Trophoblast cell (in vitro differentiated cells and primary cell): ENCODE data around the gene NRP2.

Experiments used
- DNase-seq, 2 donors: peaks; one replicate each; pipeline ENCODE4 v3.0.0-alpha.2; 2016
- H2AFZ ChIP-seq: 2 replicates; pipeline ENCODE4 v1.6.1; 2013; ENCODE audit warnings: low read length, moderate library complexity, mild to moderate bottlenecking; ENCODE audit not compliant: insufficient read depth, poor library complexity
- H2AK5ac ChIP-seq: 2 replicates; pipeline ENCODE4 v1.6.1; 2013; ENCODE audit warnings: mild to moderate bottlenecking, low read length
- H2BK120ac ChIP-seq: 2 replicates; pipeline ENCODE4 v1.6.1; 2013; ENCODE audit warnings: low read length, mild to moderate bottlenecking, moderate library complexity; ENCODE audit not compliant: insufficient read depth, poor library complexity
- H2BK12ac ChIP-seq: 2 replicates; pipeline ENCODE4 v1.6.1; 2013; ENCODE audit warnings: mild to moderate bottlenecking, low read length, moderate library complexity
- H2BK5ac ChIP-seq: 2 replicates; pipeline ENCODE4 v1.6.1; 2013; ENCODE audit warnings: low read length, low read depth, moderate library complexity, mild to moderate bottlenecking; ENCODE audit not compliant: poor library complexity
- H3K14ac ChIP-seq: 2 replicates; pipeline ENCODE4 v1.6.1; 2013; ENCODE audit warnings: mild to moderate bottlenecking, low read length
- H3K18ac ChIP-seq: 2 replicates; pipeline ENCODE4 v1.6.1; 2013; ENCODE audit warnings: mild to moderate bottlenecking, low read length
- H3K23ac ChIP-seq: 2 replicates; pipeline ENCODE4 v1.6.1; 2013; ENCODE audit warnings: low read length
- H3K27ac ChIP-seq: 2 replicates; pipeline ENCODE4 v1.5.1; 2013; ENCODE audit warnings: low read depth, mild to moderate bottlenecking, inconsistent platforms, low read length, moderate library complexity
- H3K27me3 ChIP-seq: 2 replicates; pipeline ENCODE4 v1.6.1; 2013; ENCODE audit warnings: inconsistent platforms, mild to moderate bottlenecking, low read length, moderate library complexity; ENCODE audit not compliant: insufficient read depth
- H3K36me3 ChIP-seq, 2 experiments: 1 replicate in 1 of 2; 2 replicates in 1 of 2; pipeline ENCODE4 v1.6.1; 2013; ENCODE audit warnings: low read length in 2 of 2, mild to moderate bottlenecking in 2 of 2, moderate library complexity in 1 of 2; ENCODE audit not compliant: insufficient read depth in 2 of 2, control insufficient read depth in 1 of 2
- H3K4ac ChIP-seq: 2 replicates; pipeline ENCODE4 v1.6.1; 2013; ENCODE audit warnings: low read depth, mild to moderate bottlenecking, low read length, moderate library complexity
- H3K4me1 ChIP-seq, 2 experiments: 1 replicate in 1 of 2; 2 replicates in 1 of 2; pipeline ENCODE4 v1.6.1; 2013; ENCODE audit warnings: low read length in 2 of 2, mild to moderate bottlenecking in 2 of 2, moderate library complexity in 1 of 2; ENCODE audit not compliant: insufficient read depth in 2 of 2, control insufficient read depth in 1 of 2
- H3K4me2 ChIP-seq: 2 replicates; pipeline ENCODE4 v1.6.1; 2013; ENCODE audit warnings: inconsistent platforms, mild to moderate bottlenecking, low read length, moderate library complexity
- H3K4me3 ChIP-seq: 2 replicates; pipeline ENCODE4 v1.5.1; 2013; ENCODE audit warnings: mild to moderate bottlenecking, low read depth, low read length, inconsistent platforms
- H3K79me1 ChIP-seq: one replicate; pipeline ENCODE4 v1.6.1; 2013; ENCODE audit warnings: low read length
- H3K79me2 ChIP-seq: 2 replicates; pipeline ENCODE4 v1.6.1; 2013; ENCODE audit warnings: low read length, mild to moderate bottlenecking; ENCODE audit not compliant: control insufficient read depth, insufficient read depth, poor library complexity
- H3K9ac ChIP-seq: 2 replicates; pipeline ENCODE4 v1.6.1; 2013; ENCODE audit warnings: mild to moderate bottlenecking, low read length
- H3K9me3 ChIP-seq: 2 replicates; pipeline ENCODE4 v1.6.1; 2013; ENCODE audit warnings: low read depth, mild to moderate bottlenecking, control low read depth, inconsistent platforms, low read length; ENCODE audit not compliant: insufficient read depth
- H4K12ac ChIP-seq: 2 replicates; pipeline ENCODE4 v1.6.1; 2013; ENCODE audit warnings: low read depth, mild to moderate bottlenecking, low read length, moderate library complexity
- H4K8ac ChIP-seq: 2 replicates; pipeline ENCODE4 v1.6.1; 2013; ENCODE audit warnings: low read depth, mild to moderate bottlenecking, low read length, moderate library complexity
- H4K91ac ChIP-seq: one replicate; pipeline ENCODE4 v1.6.1; 2013; ENCODE audit warnings: low read depth, mild to moderate bottlenecking, low read length, moderate library complexity
- WGBS: extraction: QIAGEN DNeasy Blood & Tissue Kit; methylation state at CpG from one replicate; pipeline ENCODE4 v1.1.7; 2013; ENCODE audit warnings: missing lambda C conversion rate; ENCODE audit not compliant: insufficient read length, insufficient coverage; ENCODE audit errors: extremely low coverage; 5-methylcytosine and 5-hydroxymethylcytosine counted together

NRP2 gene

DNA sequence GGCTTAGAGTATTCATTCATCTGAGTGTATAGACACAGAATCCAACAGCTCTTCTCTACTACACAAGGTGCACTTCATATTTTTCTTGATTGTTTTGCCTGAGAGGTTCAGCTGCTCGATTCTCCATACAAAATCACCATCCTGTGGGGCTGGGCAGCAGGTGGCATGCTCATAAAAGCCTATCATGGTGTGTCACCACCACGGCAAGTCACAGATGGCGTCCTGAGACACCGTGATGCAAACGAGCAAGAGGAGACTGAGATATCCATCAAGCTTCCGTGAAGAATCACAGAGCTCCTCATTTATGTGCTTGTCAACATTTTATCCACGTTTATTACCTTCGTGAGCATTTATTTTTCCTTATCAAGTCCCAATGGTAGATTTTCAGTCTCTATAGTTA is 22.4 kb upstream of the NRP2 start:
- Histone ChIP-seq H3K18ac (no peak overlapping the region), H4K8ac (no peak overlapping the region), H3K4me2 (no peak overlapping the region), H2AFZ (no peak overlapping the region), H3K36me3 (no peaks in the 10 kb centered on the region), H3K14ac (no peak overlapping the region), H3K79me1 (no peaks in the 10 kb centered on the region), H4K12ac (no peak overlapping the region), H3K23ac (no peak overlapping the region), H3K4me1 (peaks cover 6% of the 10 kb centered on the region in 2 experiments), H4K91ac (no peak overlapping the region), H2BK120ac (no peak overlapping the region), H3K9me3 (peaks cover 2% of the 10 kb centered on the region), H2BK12ac (no peak overlapping the region), H3K4me3 (no peak overlapping the region), H2BK5ac (no peak overlapping the region), H3K4ac (no peak overlapping the region), H2AK5ac (no peak overlapping the region), H3K9ac (no peak overlapping the region), H3K27ac (no peak overlapping the region), H3K79me2 (no peaks in the 10 kb centered on the region), H3K27me3 (no peaks in the 10 kb centered on the region)
- no CpG with 5 or more reads among the region's 8 CpGs for WGBS
- no peak for DNase-seq

DNA sequence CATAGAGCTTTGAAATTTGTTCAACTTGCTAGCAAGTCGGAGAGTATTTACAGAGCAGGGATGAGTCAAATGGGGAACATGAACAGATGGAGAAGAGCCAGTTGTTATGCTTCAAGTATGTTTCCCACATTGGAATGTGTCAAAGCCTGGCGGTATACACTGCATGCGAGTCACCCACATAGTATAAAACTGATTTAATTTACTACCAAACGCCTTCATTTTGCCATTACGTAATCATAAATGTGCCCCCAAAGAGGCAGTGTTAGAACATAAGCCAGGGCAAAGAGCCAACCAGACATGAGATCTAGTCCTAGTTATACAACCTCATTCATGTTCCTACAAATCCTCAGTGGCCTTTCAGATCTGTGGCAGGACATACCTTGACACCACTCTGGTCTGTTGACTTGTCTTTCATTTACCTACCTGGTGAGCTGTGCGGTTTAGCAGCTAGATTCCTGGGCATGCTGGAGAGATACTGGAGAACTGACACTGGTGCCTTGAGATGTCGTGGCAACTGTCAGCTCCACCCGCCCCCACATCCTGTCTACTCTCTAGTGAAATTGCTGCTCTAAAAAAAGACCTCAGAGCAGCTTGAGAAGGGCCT is 21.7 kb upstream of the NRP2 start:
- peaks cover 2% of the 10 kb centered on the region for H3K9me3 ChIP-seq
- WGBS = no CpG with 5 or more reads among the region's 8 CpGs
- H3K9ac ChIP-seq = no peak overlapping the region

DNA sequence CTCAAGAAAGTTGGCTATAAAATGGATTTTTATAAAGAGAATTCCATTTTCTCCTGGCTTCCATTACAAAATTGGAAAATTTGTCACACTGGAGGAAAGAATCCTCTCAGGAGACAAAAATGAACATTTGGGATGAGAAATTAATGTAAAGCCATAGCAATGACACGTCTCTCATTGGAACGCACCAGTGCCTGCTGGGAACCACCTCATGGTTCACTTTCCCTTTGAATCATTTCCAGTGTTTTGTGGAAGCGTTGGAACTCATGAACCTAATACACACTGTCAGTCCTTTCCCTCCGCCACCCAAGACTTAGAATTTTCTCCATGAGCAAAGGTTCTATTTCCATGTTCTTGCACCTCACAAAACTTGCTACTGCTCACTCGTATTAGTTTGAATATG is 21.0 kb upstream of the NRP2 start:
- Histone ChIP-seq H3K36me3 (no peaks in the 10 kb centered on the region), H3K18ac (no peak overlapping the region), H3K4me2 (no peak overlapping the region), H2BK12ac (no peak overlapping the region), H3K79me1 (peaks cover 6% of the 10 kb centered on the region), H3K79me2 (no peaks in the 10 kb centered on the region), H2AFZ (no peak overlapping the region), H3K9me3 (peaks cover 2% of the 10 kb centered on the region), H4K8ac (no peak overlapping the region), H4K91ac (no peak overlapping the region), H3K4ac (no peak overlapping the region), H2BK120ac (no peak overlapping the region), H3K14ac (no peak overlapping the region), H4K12ac (no peak overlapping the region), H3K4me1 (peaks cover 12% of the 10 kb centered on the region in 2 experiments), H3K9ac (no peak overlapping the region), H3K27me3 (no peaks in the 10 kb centered on the region), H3K27ac (no peak overlapping the region), H2AK5ac (no peak overlapping the region), H3K4me3 (no peak overlapping the region), H3K23ac (no peak overlapping the region), H2BK5ac (no peak overlapping the region)
- WGBS = no CpG with 5 or more reads among the region's 5 CpGs
- no peak for DNase-seq

More for the DNA sequence above, 21.7 kb upstream of the NRP2 start:
- H3K27me3 ChIP-seq = no peaks in the 10 kb centered on the region
- no peak overlapping the region for H3K27ac ChIP-seq
- H3K18ac ChIP-seq = no peak overlapping the region
- H2AFZ ChIP-seq = no peak overlapping the region
- H2BK5ac ChIP-seq = no peak overlapping the region
- DNase-seq = no peak
- H3K4me3 ChIP-seq = no peak overlapping the region
- no peaks in the 10 kb centered on the region for H3K79me2 ChIP-seq
- H4K91ac ChIP-seq = no peak overlapping the region
- H3K79me1 ChIP-seq = peaks cover 6% of the 10 kb centered on the region
- no peaks in the 10 kb centered on the region for H3K36me3 ChIP-seq
- H3K4me1 ChIP-seq = peaks cover 11 to 12% of the 10 kb centered on the region in 2 experiments
- peak overlapping the region; percentile 23 for H2BK12ac ChIP-seq
- H3K4me2 ChIP-seq = no peak overlapping the region
- no peak overlapping the region for H3K23ac ChIP-seq
- no peak overlapping the region for H3K4ac ChIP-seq
- H4K8ac ChIP-seq = no peak overlapping the region
- no peak overlapping the region for H4K12ac ChIP-seq
- H2BK120ac ChIP-seq = no peak overlapping the region
- H2AK5ac ChIP-seq = no peak overlapping the region
- no peak overlapping the region for H3K14ac ChIP-seq

DNA sequence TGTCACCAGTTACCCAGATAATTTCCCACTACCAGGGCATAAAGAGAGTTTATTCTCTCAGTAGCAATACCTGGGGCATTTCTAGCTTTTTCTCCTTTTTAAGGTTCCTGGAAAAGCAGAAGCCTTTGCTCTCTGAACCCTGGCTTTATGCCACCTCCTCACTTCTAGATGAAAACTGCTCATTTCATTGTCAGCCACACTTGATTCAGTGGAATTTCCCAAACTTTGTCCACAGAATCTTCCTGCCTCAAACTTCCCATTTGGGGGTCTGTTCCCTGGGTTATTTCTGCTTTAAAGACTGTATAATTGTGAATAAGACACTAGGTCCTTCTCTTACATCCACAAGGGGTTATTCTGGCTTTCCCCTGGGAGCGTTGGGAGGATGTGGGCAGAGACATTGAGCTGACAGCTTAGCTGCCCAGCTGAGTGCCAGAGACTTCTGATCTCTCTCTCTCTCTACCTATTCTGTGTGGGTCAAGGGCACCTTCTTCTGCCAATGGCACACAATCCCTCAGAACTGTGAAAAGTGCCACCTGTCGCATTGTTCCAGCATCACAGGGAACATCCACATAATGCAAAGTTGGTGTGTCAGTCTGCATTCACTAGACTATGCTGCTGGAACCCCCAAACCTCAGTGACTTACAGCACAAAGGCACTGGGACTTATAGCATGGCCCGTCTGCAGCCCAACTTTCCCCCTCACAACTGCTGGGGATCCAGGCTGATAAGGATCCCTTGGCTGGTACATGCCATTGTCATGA is 19.9 kb upstream of the NRP2 start:
- Histone ChIP-seq H3K36me3 (no peaks in the 10 kb centered on the region), H3K9me3 (peaks cover 2% of the 10 kb centered on the region), H3K4ac (no peak overlapping the region), H3K14ac (no peak overlapping the region), H3K27me3 (no peaks in the 10 kb centered on the region), H3K79me1 (peaks cover 6% of the 10 kb centered on the region), H2BK120ac (no peak overlapping the region), H3K27ac (no peak overlapping the region), H3K23ac (no peak overlapping the region), H3K79me2 (no peaks in the 10 kb centered on the region), H2BK12ac (peak overlapping the region; percentile 31), H2BK5ac (no peak overlapping the region), H3K18ac (no peak overlapping the region), H2AFZ (no peak overlapping the region), H4K8ac (no peak overlapping the region), H3K4me1 (peaks cover 12% of the 10 kb centered on the region in 2 experiments), H4K12ac (no peak overlapping the region), H3K9ac (no peak overlapping the region), H3K4me3 (no peak overlapping the region), H4K91ac (peak overlapping the region; percentile 32), H3K4me2 (no peak overlapping the region), H2AK5ac (no peak overlapping the region)
- WGBS = no CpG with 5 or more reads among the region's 3 CpGs
- no peak for DNase-seq
